Islet precursor cell (in vitro differentiated cells): ENCODE measurements around the gene BEND6.
A peak's percentile ranks its signal among the peaks of the same experiment; 100 is the strongest.

Experiments
- DNase-seq: peaks from one replicate; pipeline ENCODE4 v3.0.0-alpha.2; 2018

BEND6 gene

GRCh38 chr6:56944661-56945060, 10.2 kb upstream of the BEND6 start:
- DNase-seq = no peak

DNA sequence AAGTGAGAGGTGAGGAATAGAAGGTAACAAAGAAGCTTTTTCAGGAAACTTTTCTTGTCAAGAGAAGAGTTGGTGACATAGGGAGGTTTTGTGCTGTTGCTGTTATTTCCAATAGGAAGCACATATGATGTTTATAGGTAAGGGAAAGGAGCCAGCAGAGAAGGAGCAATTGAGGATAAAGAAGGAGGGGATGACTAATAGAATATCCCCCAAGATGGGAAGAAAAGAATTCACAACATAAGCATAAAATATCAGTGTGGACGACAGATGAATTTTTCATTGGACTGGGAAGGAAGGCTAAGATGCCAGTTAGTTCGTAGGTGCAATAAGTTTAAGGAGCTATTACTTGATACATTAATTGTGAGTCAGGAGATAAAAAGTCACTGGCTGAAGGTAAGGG, 8.5 kb upstream of the BEND6 start:
- no peak for DNase-seq

- DNase-seq = no peak
Observed at GRCh38 chr6:56947924-56948323, 7.0 kb upstream of the BEND6 start.

- DNase-seq = no peak
Observed at GRCh38 chr6:56949265-56949664, 5.6 kb upstream of the BEND6 start.

GRCh38 chr6:56949925-56950495, 4.9 kb upstream of the BEND6 start:
- DNase-seq = no peak

DNA sequence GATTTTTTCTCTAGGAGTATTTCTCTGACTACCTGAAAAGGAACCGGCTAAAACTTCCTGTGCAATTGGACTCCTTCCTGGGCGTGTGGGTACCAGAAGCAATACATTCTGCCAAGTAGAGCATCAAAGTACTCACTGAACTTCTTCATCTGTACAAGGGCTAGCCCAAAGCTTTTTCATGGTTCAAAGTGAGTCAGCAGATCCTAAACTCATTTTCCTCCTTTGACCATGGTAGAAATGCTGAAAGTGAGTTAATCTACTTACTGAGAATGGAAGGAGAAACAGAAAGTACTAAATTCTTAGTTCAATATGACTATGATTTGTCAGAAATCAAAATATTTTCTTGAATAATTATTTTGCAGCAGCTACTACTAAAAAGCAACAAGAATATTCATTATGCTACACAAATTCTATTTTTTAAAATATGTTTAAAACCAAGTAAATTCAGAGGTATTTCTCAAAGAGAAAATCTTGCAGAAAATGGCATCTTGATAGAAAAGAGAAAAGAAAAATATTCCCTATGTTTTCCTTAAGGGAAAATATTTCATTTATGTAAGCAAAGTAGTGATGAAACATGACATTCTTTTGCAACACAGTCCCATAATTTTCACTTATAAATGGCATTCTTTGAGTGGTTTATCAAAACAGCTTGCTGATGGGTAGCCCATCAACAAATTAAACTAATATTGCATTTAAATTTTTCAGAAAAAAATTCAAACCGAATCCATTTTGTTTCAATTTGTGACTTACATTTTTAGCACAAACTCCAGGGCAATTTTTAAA, 3.7 kb upstream of the BEND6 start:
- DNase-seq = no peak

DNA sequence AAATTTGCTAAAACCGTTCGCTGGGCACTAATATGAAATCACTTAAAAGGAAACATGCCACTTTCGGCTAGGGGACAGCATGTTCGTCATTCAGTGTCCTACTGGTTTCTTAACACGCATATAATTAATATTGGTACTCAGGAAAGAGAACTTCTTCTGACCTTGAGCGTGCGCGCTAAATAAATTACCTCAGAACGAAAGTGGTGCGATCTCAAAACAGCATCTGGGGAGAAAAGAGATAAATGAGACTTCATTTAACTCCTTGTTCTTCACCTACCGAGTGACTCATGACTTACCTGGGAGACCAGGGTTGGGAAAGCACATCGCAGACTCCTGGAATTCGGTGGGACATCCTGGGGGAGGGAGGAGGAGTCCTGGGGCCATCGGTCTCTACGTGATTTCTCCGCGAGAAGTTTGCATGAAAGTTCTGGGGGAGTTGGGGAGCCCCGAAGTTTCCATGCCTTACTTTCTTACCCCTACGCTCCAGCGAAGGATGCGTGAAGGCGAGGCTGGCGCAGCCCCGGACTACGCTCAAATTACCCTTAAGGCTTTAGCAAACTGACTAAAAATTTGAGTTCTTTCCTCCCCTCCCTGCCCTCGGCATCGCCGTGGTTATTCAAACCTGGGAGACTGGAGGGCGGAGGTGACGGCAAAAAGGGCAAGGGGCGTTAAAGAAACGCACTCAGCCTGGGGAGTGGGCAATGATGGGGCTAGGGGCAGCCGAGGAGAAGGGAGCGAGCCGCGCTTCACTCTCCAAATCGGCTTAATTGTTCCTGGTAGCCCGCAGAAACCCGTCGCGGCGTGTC, 1.1 kb upstream of the BEND6 start:
- DNase-seq = peak; percentile 69

DNA sequence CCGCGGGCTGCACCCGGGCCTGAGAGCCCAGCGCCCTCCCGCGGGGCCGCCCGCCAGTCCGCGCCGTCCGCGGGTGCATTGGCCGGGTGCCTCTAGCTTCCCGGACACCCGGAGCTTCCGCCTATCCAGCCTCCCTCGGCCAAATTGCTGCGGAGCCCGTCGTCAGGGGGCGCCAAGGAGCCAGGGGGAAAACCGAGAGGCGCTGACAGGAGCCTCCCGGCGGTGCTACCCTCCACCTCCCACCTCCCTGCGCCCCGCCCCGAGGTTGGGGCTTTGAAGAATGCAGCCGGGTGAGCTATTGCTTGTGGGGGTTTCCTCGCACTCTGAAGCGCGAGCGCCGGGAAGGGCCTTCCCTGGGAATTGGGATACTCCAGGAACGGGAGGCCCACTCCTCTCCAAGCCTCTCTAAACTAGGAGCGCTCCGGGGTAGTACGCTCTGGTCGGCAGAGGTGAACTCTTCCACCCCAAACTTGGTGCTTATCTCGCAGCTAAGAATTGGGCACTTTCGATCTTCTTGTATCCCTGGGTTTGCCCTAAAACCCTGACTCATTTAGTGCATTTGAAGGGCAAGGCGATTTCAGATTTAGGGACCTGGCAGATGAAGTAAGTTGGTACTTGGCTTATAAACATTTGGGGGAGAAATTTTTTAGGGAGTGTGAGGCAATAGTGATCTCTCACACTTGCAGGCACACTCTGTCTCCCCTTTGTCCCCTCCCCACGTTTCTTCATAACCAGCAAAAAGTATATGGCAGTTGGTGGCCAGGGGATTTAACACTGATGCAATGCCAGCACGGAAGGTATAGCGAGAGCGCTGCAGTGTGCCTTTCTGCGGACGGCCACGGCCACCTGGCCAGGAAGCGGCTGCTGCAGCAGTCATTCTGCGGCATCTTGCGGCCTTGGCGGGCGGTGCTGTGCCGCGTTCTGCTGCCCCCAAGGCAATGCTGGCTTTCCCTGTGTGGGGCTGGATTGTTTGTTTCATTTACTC, 556 bp downstream of the BEND6 start:
- peak; percentile 99 for DNase-seq

- no peak for DNase-seq
Observed at GRCh38 chr6:56956491-56956890, 1.6 kb downstream of the BEND6 start.

DNA sequence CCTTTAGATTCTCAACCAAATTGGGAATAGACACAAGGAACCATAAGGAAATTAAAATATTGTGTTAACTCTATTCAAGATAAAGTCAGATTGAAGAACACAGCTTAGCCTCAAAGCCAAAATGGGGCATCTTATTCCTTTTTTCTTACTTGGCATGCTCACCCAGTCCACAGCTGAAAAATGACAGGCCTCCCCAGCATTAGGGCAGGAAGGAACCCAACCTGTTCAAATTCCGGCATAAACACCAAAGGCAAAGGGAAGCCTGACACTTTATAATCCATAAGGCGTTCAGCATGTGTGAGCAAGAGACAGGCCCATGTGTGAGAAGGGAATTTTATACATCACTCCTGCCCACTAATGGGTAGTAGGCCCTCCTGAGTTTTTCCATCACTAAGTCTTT, 2.9 kb downstream of the BEND6 start:
- DNase-seq = no peak

- DNase-seq = no peak
Observed at GRCh38 chr6:56958481-56958880, 3.6 kb downstream of the BEND6 start.

GRCh38 chr6:56959094-56959493, 4.2 kb downstream of the BEND6 start:
- no peak for DNase-seq

GRCh38 chr6:56959938-56960337, 5.0 kb downstream of the BEND6 start:
- DNase-seq = no peak

DNA sequence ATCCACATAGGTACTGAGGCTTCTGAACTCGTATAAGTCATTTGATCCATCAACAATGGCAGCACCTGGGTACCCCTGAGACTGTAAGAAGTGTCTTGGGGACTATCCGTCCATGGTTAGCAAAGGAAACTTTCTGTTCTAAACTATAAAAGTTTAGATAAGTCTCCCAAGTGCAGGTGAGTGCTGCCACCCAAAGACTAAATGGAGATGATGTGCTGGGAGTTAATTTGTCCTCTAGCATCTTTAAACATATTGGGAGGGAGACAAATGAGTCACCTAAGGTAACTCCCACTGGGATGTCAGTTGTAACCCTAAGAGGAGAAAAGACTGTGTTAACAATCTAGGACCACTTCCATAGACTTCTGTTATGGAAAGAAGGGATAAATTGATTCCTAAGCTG, 6.2 kb downstream of the BEND6 start:
- no peak for DNase-seq

GRCh38 chr6:56962441-56962840, 7.5 kb downstream of the BEND6 start:
- DNase-seq = no peak

DNA sequence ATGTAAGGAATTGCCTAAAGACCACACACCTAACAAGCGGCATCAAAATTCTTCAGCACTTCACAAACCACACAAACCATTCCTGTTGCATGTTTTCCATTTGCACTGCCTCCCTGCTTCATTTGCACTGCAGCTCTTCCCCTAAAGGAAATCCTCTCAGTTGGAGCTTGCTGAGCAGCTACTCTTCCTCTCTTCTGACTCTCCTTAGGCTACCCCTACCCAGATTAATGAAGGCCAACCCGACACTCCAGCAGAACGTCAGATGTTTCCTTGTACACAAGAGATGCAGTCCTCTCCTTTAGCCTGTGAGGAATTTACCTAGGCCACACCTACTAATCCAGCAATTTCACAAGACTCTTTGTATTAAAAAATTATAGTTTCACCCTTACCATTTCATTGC, 8.1 kb downstream of the BEND6 start:
- DNase-seq = no peak

- no peak for DNase-seq
Observed at GRCh38 chr6:56963793-56964192, 8.9 kb downstream of the BEND6 start.

DNA sequence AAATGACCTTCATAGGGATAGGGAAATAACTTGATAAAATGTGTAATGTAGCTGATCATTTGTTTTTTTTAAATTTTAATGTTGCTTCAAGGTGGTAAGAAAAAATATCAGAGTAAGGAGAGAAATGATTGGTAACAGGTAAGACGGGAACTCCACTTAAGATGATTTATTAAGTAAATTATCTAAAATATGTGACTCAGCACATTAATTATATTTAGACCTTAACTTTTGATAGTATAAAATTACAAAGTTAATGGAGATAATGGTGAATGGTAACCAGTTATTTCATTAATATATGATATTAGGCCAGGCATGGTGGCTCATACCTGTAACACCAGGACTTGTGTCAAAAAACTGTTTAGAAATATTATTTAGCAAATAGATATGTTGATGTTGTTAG, 10.2 kb downstream of the BEND6 start:
- DNase-seq = no peak

- no peak for DNase-seq
Observed at GRCh38 chr6:56970849-56971248, 15.9 kb downstream of the BEND6 start.

DNA sequence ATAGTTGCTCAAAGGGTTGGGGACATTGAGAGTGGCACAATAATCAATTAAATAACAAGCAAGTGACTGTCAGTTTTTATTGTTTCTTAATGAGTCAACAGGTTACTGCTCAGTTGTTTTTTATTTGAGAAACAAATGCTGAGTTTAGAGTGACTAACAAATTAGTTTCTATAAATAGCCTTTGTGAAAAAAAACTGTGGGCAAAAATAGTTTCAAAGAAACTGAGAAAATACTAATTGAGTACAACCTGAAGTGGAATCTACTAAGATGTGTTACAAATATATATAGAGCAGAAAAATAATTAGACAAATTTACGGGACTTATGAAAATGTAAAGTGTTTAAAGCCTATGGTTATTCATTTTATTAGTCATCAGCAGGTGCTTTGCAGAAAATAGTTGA, 22.3 kb downstream of the BEND6 start:
- no peak for DNase-seq

DNA sequence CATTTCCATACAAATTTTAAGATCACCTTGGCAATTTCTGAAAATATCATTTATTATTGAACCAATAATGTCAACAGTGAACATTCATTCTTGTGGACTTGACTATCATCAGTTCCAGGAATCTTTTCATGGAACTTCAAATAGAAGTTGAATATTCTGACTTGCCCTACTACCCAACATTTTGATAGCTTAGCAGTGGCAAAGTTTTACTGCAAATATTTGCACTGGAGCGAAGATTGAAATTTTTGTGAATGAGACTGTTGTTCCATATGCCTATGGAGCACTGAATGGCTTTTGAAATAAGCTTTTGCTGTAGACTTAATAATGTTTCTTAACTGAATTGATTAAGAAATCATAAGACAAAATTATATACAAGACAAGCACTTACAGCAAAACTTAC, 23.6 kb downstream of the BEND6 start:
- no peak for DNase-seq

DNA sequence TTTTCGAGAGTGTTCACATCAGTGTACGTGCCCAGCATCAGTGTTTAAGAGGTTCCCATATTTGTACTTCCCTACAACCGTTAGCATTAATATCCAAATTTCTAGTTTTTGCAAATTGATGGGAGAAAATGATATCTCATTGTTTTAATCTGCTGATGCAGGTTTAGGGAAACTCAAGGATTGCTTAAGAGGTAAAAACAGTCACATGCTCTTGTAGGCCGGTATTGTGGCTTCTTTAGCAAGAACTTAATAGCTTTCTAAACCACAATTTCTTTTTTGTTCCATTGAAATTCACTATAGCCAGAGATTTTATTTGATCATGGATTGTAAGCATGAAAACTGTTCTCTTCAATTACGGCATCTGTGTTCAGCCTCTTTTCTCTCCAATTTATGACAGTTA, 29.5 kb downstream of the BEND6 start:
- no peak for DNase-seq

DNA sequence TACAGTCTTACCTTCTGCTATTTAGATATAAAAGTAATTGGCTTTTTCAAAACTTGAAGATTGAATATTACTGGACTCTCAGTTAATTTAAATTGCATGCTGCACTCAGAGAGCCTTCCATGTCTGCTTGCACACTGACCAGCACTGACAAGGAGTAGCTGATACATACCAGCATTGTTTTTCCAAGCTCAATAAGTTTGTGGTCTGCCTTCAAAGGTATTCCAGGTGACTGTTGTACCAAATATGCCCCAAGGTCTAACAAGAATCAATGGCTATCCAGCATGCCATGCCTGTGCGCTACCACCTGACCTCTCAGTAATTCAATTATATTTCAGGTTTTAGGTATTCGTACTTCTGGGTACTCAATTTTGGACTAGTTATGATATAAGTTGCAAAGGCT, 30.0 kb downstream of the BEND6 start:
- no peak for DNase-seq
